HG02840 (cell line): ENCODE data around the gene CCR5.
"Not testable (repeated sequence)": the region's sequence is repeated elsewhere in the genome, so short reads cannot be mapped to it uniquely, and the experiment has no call there.

Experiments
- ATAC-seq: cut with Tn5 transposase; IDR thresholded peaks from one replicate; pipeline ENCODE4 v1.9.1; 2021; ENCODE audit warnings: mild to moderate bottlenecking, moderate library complexity, moderate number of reproducible peaks; ENCODE audit not compliant: unreplicated experiment, low FRiP score

CCR5 gene

GRCh38 chr3:46370839-46371518 lies at the start of gene CCR5:
Gene CCR5, plus strand, starts transcription at chr3:46370946. Its CDS starts 1,957 bp downstream, at chr3:46372903.
- no peak for ATAC-seq

GRCh38 chr3:46321461-46322104 lies 49.2 kb upstream of the CCR5 start:
- no peak for ATAC-seq

DNA sequence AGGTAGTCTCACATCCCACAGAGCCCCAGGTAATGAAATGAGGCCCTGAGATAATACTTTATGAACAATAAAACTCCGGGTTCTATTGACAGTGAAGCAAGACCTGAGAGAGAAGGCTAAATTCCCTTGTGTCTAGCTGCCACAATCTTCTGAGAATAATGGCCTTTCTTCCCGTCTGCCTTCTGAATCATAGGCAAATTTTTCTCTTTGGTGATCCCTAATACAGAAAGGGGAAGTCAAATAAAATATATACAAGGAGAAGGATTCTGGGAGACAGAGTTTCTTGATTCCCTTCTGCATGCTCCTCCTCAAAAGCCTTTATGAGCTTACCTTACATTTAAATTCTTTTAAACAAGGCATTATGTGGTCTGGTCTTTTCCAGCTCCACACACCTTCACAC lies 46.7 kb upstream of the CCR5 start:
- ATAC-seq, result no peak

DNA sequence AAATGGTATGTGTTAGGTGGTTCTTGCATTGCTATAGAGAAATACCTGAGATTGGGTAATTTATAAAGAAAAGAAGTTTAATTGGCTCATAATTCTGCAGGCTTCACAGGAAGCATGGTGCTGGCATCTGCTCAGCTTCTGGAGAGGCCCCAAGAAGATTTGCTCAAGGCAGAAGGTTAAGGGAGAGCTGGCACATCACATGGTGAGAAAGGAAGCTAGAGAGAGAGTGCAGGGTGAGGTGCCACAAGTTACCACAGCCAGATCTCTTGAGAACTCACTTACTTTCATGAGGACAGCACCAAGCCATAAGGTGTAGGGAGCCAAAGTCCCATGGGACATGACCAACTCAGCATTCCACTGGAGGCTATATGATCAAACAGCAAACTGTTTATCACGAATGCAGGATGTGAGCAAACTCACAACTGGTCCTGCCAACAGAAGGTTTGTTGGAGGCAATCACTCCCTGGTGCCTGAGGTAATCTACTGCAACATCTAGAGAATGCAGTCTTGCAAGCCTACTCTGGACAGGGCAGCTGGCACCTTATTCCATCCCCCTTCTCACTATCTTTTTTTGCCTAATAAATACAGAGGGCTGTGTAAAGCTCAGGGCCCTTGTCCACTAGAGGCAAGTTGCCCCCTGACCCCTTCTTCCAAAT lies 45.0 kb upstream of the CCR5 start:
- ATAC-seq, result no peak

DNA sequence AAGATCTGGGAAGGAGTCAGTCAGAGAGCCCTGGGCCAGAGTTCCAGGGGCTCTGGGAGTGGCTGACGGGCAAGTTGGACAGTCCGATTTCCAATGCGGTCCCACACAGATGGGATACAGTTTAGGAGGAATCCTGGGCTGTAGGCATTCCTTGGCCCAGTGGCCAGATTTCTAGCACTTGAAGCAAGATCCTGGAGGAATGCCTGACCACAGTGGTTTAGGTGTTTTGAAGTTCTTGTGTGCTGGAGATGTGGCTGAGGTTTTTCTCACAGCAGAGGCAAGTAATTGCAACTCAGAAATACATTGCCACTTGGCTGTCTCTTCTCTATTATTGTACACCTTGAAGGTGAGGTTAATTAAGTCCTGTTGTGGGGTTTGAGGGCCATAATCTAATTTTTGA lies 40.1 kb upstream of the CCR5 start:
- ATAC-seq, result not testable (repeated sequence)

DNA sequence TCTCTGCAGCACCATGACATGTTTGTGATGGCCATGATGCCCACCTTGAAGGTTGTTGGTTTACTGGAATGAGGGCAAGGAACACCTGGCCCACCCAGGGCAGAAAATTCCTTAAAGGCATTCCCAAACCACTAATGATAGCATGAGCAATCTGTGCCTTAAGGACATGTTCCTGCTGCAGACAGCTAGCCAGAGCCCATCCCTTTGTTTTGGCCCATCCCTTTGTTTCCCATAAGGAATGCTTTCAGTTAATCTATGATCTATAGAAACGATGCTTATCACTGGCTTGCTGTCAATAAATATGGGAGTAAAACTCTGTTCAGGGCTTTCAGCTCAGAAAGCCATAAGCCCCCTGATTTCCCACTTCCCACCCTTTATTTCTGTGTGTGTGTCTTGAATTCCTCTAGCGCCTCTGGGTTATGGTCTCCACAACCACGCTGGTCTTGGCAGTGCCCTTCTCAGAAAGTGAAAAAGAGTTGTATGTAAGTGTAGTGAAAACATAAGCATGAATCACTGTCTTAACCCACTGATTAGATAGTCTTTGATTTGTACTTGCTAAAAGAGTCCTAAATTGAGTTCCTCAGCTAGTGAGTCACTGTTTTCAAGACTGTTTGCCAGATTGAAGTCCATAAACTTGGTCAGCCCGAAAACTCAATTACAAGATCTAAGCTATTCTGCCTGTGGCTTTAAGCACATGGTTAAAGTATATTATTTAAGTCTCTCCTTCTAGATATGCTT lies 35.8 kb upstream of the CCR5 start:
- ATAC-seq, result no peak

DNA sequence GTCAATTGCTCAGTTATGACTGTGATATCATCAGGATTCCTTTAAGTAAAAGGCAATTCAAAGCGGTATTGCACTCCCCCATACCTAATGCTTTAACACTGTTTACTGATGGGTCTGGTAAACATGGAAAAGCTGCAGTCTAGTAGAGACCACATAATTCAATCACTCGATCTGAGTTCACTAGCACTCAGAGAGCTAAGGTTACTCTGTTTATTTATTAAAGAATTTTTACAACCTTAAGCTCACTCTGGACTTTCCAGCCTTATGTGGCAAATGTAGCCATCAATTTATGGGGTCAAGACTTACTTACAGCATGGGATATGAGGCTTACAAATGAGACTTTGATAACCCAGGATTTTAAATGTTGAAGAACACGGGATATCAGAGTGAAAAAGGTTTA lies 35.2 kb upstream of the CCR5 start:
- ATAC-seq, result no peak

DNA sequence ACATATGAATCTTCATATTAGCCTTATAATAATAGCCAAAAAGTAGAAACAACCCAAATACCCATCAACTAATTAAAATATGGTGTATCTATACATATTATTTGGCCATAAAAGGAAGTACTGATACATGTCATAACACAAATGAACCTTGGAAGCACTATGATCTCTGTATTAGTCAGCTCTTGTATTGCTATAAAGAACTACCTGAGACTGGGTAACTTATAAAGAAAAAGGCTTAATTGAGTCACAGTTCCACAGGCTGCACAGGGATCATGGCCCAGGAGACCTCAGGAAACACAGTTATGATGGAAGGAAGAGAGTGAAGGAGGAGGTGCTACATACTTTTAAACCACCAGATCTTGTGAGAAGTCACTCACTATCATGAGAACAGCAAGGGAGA lies 32.8 kb upstream of the CCR5 start:
- no peak for ATAC-seq

GRCh38 chr3:46338840-46339239 lies 31.9 kb upstream of the CCR5 start:
- no peak for ATAC-seq

DNA sequence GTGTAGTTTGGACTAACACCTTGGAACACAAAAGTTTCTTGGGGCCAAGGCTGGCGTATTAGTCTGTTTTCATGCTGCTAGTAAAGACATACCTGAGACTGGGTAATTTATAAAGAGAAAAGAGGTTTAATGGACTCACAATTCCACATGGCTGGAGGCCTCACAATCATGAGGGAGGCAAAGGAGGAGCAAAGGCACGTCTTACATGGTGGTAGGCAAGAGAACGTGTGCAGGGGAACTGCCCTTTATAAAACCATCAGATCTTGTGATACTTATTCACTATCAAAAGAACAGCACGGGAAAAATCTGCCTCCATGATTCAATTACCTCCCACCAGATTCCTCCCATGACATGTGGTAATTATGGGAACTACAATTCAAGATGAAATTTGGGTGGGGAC lies 26.3 kb upstream of the CCR5 start:
- no peak for ATAC-seq

- ATAC-seq, result no peak
These were observed 21.8 kb upstream of the CCR5 start for GRCh38 chr3:46348823-46349482.

DNA sequence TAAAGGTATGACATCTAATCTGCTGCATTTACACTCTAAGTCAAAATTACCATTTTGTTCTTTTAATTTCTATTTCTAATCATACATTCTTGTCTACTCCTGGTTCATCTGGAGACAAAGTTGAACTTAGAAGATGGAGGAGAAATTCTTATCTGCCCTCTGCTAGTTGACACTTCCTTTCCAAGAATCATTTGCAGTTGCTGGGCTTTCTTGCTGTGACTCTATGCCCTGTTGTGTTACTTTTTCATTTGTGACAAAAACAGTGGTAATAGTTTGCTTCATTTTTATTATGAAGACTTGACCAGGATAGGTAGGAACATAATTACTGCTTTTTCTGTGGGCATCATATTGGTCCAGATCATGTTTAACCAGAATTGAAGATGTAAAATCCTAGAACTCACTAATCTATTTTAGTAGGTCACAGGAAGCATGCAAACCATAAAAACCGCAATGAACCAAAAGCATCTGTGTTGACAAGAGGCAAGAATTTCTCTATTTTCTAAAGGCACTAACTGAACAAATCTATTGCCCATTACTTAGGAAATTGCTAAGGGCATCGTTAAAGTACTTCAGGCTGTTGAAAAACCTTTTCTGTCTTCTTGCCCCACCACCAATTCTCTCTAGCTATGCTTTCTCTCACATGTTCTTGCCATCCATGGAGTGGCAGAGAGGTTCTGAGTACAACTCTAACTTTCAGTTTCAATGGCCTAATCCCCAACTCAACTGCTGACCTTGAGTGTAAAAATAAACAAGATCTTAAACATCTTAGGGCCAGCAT lies 21.1 kb upstream of the CCR5 start:
- ATAC-seq, result peak; percentile 61

DNA sequence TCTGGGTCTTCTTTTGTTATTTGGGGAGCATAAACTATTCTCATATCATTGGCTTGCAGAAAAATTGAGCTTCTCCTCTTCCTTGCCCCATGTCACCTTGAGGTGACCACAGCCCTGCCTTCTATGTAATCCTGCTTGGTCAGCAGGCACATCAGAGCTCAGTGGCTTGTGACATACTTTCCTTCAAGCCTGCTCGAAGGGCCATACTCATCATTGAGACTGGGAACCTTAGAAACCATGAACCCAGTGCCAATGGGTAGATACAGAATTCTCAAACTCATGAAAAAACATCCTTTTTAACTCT lies 20.5 kb upstream of the CCR5 start:
- peak; percentile 35 for ATAC-seq

GRCh38 chr3:46351646-46352045 lies 19.1 kb upstream of the CCR5 start:
- no peak for ATAC-seq

DNA sequence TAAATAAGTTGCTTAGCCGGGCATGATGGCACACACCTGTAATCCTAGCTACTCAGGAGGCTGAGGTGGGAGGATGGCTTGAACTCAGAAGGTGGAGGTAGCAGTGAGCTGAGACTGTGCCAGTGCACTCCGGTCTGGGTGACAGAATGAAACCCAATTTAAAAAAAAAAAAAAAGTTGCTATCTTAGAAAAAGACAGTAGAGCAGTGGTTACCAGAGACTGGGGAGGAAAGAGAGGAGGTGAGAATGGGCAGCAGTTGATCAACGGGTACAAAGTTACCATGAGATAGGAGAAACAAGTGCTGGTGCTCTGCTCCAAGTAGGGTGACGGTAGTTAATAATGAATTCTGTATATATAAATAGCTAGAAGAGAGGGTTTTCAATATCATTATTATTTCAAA lies 17.7 kb upstream of the CCR5 start:
- no peak for ATAC-seq

GRCh38 chr3:46353647-46354410 lies 16.9 kb upstream of the CCR5 start, which contains the start of gene CCR2:
Gene CCR2, plus strand, starts transcription at chr3:46354111. Its CDS starts 3,417 bp downstream, at chr3:46357528.
- no peak for ATAC-seq

DNA sequence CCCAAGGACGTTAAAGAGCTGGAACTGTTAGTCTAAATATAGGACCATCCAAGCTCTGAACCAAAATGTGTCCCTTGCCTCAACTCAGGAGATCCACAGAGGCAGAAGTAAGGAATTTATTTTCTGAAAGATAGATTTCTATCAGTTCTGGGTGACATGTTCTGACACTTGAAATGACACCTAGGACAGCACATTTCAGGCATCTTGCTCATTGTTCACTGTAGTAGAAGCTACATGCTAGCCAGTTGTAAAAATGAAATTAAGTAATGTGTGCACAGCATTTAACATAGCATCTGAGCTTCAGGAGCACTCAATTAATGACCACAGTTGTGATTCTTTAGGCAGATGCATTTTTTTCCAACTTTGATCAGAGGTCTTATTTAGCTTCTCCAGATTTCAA lies 16.3 kb upstream of the CCR5 start:
- no peak for ATAC-seq

DNA sequence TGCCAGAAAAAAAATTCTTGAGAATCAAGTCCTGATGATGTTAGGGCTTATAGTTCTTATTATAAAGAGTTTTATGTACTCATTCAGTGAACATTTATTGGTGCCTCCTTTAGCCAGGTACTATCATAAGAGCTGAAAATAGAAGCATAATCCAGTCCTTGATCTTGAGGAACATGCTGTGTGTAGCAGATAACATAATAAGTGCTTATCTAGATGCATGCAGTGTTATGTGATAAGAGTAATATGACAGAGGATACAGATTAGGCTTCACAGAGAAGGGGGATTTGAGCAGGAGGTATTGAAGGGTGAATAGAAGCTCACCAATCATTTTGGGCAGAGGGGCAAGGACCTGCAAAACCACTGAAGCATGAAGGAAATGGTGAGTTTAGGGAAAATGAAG lies 15.8 kb upstream of the CCR5 start:
- no peak for ATAC-seq

DNA sequence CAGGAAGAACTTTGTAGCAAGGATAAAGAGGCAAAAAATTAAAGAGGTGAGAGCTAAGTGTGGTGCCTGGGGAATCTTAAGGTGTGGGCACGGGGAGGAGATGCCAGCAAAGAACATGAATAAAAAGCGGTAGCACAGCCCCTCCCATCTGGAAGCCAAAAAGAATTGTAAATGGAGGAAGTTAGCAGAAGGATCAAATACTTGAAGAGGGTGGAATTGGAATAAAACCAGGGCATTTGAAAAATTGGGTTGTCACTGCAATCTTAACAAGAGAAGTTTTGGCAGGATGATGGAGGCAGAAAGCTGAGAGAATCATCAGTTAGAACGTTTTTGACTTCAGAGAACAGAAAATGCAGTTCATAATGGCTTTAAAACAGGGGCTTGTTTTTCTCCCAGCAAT lies 14.5 kb upstream of the CCR5 start:
- ATAC-seq, result no peak
